GM06990 (cell line): ENCODE data around the gene ZNF692.

Source experiments
- DNase-seq: peaks from one replicate; pipeline ENCODE4 v3.0.0-alpha.2; 2011; ENCODE audit not compliant: insufficient read length; ENCODE audit errors: extremely low read depth
- H3K27me3 ChIP-seq: replicated peaks from 2 replicates; pipeline ENCODE4 v1.6.0; 2011; ENCODE audit warnings: low read length; ENCODE audit not compliant: control insufficient read depth, insufficient read depth
- H3K36me3 ChIP-seq: 2 replicates; pipeline ENCODE4 v1.5.1; 2011; ENCODE audit warnings: low read length; ENCODE audit not compliant: control insufficient read depth, insufficient read depth
- H3K4me3 ChIP-seq: replicated peaks from 2 replicates; pipeline ENCODE4 v1.5.1; 2011; ENCODE audit warnings: low read depth, mild to moderate bottlenecking, control low read depth, low read length
- CTCF ChIP-seq: IDR thresholded peaks from 2 replicates; pipeline ENCODE4 v1.5.1; 2011; ENCODE audit warnings: low read length, control low read depth, mild to moderate bottlenecking, inconsistent platforms; ENCODE audit not compliant: insufficient read depth, poor library complexity, severe bottlenecking

Gene ZNF692

GRCh38 chr1:248860007-248860406 is 1.1 kb upstream of the ZNF692 start:
- Histone ChIP-seq H3K4me3 (no peak overlapping the region), H3K36me3 (peaks cover 6% of the 10 kb centered on the region), H3K27me3 (no peaks in the 10 kb centered on the region)
- TF ChIP-seq CTCF: no peak
- no peak for DNase-seq

- Histone ChIP-seq H3K36me3 (peaks cover 17% of the 10 kb centered on the region), H3K4me3 (peak overlapping the region; percentile 86), H3K27me3 (no peaks in the 10 kb centered on the region)
- TF ChIP-seq CTCF: peak; percentile 80
- peak; percentile 78 for DNase-seq
These were observed 592 bp downstream of the ZNF692 start for GRCh38 chr1:248858096-248858890.

- no peaks in the 10 kb centered on the region for H3K27me3 ChIP-seq
- DNase-seq: no peak
- peaks cover 20% of the 10 kb centered on the region for H3K36me3 ChIP-seq
- H3K4me3 ChIP-seq: peak overlapping the region; percentile 86
- TF ChIP-seq CTCF: no peak
These were observed 1.2 kb downstream of the ZNF692 start for GRCh38 chr1:248857749-248858095.

GRCh38 chr1:248857201-248857600 is 1.7 kb downstream of the ZNF692 start:
- DNase-seq: no peak
- Histone ChIP-seq H3K27me3 (no peaks in the 10 kb centered on the region), H3K4me3 (peak overlapping the region; percentile 86), H3K36me3 (peaks cover 20% of the 10 kb centered on the region)
- no peak for TF ChIP-seq CTCF

- no peaks in the 10 kb centered on the region for H3K27me3 ChIP-seq
- no peak overlapping the region for H3K4me3 ChIP-seq
- DNase-seq: no peak
- peaks cover 25% of the 10 kb centered on the region for H3K36me3 ChIP-seq
- TF ChIP-seq CTCF: no peak
These were observed 2.7 kb downstream of the ZNF692 start for GRCh38 chr1:248856176-248856575.
